GM03348 (cell line): ENCODE measurements around the gene SYT17.

ENCODE experiments used
- DNase-seq: peaks from one replicate; pipeline ENCODE4 v3.0.0; 2012; ENCODE audit warnings: low spot score

Gene SYT17, protein sequence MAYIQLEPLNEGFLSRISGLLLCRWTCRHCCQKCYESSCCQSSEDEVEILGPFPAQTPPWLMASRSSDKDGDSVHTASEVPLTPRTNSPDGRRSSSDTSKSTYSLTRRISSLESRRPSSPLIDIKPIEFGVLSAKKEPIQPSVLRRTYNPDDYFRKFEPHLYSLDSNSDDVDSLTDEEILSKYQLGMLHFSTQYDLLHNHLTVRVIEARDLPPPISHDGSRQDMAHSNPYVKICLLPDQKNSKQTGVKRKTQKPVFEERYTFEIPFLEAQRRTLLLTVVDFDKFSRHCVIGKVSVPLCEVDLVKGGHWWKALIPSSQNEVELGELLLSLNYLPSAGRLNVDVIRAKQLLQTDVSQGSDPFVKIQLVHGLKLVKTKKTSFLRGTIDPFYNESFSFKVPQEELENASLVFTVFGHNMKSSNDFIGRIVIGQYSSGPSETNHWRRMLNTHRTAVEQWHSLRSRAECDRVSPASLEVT

DNA sequence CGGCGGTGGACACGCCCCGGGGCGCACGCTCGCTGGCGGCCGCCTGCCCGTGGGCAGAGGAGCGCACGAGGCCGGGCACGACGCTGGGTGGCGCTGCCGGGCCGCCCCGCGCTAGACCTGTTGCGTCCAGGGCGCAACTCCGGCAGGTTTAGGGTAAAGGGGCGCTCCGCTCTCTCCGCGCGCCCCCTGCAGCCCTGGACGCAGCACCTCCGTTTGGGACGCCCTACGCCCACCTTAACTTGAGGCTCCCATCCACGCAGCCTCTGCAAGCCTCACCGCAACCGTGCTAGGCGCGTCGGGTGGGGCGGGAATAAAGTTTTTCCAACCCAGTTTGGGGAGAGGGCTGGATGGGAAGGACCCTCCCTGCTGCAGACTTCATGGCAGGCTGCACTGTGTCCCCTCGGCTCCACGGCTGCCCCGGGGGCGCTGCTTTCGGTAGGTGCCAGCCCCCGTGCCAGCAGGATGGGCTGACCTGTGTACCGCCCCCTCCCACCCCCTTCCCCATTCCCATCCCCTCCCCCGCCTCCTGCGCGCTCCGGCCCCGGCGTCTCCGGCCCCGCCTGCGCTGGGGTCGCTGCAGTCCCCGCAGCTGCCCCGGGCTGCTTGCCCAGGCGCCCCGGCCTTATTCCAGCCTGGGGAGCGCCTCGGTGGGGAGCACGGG lies at the start of gene SYT17:
Gene SYT17, plus strand, starts transcription at position 531 of the 661 bp plus-strand sequence. CDS start 407 bp downstream, outside the sequence.
- DNase-seq: peak; percentile 86

DNA sequence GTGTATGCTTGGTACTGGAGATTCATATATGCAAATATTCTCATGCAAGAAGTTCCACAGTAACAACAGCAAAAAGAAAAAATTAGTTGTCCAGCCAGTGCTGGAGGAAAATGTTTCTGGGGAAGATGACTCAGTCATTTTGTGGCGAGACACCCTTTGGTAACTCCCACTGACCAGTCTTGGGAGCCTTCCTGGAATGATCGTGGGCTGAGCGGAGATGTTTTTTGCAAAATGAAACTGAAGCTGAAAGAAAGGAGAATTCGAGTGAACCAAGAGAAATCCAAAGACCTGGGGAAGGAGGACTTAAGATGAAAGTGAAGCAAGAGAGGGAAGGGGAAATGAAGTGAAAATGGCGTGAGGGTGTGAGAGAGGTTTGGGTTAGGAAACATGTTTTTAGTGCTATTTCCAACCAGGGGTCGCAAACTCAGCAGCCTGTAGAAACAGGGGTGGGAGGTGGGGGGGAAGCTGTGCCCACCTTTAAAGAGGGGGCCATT lies 49.1 kb upstream of the SYT17 start:
- peak; percentile 91 for DNase-seq

- DNase-seq: peak; percentile 78
Measured at GRCh38 chr16:19119564-19119963, 48.5 kb upstream of the SYT17 start.

GRCh38 chr16:19123535-19124178 lies 44.4 kb upstream of the SYT17 start:
- no peak for DNase-seq

DNA sequence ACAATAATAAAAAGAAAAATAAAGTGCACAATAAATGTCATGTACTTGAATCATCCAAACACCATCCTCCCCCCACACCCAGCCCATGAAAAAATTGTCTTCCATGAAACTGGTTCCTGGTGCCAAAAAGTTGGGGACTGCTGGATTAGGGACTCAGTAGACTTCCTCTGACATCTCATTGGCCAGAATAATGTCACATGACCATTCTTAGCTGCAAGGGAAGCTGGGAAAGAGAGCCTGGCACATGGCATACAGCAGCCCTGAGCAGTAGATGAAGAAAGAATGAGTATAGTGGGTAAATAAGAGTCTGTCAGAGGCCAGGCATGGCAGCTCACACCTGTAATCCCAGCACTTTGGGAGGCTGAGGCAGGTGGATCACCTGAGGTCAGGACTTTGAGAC lies 41.7 kb upstream of the SYT17 start:
- DNase-seq: no peak

GRCh38 chr16:19127205-19127604 lies 40.8 kb upstream of the SYT17 start:
- DNase-seq: no peak

- DNase-seq: no peak
Measured at GRCh38 chr16:19127674-19128131, 40.3 kb upstream of the SYT17 start.

DNA sequence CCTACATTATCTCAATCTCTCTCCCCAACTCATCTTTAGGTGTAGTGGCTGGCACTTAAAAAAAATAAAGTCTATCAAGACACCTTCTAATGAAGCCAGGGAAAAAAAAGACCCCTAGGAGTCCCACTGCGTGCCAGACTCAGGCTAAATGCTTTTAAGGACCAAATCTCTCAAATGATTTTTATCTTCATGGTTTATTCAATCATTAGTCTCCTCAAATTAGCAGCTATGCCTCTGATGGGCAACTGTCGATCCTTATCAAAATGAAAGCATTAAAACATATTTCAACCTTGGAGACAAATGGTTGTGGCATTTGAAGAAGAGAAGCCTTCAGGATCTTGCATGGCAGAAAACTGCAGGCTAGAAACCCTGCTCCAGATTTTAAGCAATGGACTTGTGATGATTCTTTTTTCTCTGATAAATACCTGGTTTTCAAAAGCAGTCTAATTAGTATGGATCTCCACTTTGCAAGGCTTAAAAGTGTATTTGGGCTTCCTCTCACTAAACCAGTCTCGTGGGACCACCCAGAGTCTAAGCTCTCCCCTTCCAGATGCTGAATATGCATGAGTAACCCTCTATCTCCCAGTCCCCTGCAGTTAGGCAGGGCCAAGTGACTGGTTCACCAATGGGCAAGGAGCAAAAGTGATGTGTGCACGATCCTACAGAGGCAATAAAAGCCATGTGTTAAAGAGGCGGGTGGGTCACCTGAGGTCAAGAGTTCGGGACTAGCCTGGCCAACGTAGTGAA lies 39.4 kb upstream of the SYT17 start:
- no peak for DNase-seq

GRCh38 chr16:19130385-19130784 lies 37.7 kb upstream of the SYT17 start:
- no peak for DNase-seq

DNA sequence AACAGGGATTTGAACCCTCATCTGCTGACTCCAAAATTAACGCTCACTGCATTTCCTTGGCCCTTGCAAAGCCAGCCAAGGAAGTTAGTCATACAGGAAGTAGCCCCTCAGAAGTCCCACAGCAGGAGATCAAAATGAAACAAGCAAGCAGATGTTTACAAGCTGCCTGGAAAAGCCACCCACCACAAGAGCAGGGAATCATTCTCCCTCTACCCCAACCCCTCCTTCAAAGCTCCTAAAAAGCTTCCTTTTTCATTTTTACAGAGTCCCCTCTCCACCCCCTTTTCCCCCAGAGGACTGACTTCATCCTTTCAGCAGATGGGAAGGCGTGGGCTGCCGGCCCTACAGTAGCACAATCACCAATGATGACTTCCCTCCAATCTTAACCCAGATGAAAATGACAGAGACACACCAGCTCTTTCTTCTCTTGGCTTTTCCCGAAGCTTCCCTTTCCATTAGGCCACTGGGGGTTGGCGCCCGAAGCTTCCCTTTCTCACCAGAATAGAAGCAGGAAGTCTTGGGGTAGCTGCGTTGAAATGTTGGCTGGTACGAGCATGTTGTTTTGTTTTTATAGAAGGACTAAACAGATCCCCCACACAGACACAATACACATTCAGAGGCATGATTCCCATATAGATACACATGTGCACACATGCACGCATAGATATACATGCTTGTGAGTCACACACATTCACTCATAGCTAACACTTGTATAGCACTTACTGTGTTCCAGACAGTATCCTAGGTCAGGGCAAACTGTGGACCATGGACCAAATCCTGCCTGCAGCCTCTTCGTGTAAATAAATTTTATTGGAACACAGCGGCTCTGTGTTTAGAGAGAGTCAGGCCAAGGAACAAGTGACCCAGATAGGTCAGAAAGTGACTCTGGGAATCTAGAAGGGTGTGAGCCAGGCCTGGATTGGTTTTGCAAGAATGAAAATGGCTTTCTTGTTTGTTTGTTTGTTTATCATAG lies 36.9 kb upstream of the SYT17 start:
- DNase-seq: peak; percentile 73

DNA sequence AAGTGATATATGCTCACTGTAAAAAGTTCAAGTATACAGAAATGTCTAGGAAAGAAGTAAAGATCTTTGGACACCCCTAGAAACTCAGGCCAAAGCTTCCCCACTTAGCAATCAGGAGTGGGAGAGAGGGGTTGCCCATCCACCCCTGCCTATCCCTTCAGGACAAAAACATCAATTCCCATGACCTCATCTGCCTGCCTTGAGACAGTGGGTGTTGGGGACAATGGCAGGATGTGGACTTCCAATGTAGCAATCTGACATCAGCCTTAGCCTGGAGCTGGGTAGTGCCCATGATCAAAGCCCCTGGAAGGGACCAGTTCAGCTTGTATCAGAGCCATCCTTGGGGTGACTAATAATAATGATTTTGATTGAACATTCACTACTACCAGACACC lies 36.2 kb upstream of the SYT17 start:
- DNase-seq: no peak

GRCh38 chr16:19132255-19132654 lies 35.8 kb upstream of the SYT17 start:
- DNase-seq: no peak

DNA sequence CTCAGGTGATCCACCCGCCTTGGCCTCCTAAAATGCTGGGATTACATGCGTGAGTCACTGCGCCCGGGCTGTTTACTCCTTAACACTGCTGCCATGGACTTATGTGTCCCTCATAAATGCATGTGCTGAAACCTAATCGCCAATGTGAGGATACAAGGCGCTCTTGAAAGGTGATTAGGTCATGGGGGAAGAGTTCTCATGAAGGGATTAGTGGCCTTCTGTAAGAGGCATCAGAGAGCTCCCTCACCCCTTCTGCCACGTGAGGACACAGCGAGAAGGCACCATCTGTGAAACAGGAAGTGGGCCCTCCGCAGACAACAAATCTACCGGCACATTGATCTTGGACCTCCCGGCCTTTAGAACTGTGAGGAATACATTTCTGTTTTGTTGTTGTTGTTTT lies 35.1 kb upstream of the SYT17 start:
- no peak for DNase-seq

DNA sequence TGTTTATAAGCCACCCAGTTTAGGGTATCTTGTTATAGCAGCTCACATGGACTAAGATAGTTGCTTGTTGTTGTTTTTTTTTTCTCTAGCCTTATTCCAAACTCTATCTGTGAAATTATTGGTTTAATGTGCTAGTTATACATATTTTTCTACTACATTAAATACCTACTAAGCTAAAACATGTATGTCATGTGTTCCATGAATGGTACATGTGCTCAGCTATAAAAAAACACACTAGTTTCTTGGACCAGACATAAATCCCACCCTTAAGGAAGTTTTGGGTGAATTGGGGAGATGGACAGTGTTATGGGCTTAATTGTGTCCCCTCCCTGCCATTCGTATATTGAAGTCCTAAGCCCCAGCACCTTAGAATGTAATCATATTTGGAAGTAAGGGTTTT lies 34.4 kb upstream of the SYT17 start:
- no peak for DNase-seq

- DNase-seq: no peak
Measured at GRCh38 chr16:19135201-19135842, 32.7 kb upstream of the SYT17 start.

GRCh38 chr16:19135896-19136438 lies 32.1 kb upstream of the SYT17 start:
- DNase-seq: no peak

GRCh38 chr16:19136549-19137196 lies 31.4 kb upstream of the SYT17 start:
- no peak for DNase-seq

GRCh38 chr16:19137201-19138128 lies 30.6 kb upstream of the SYT17 start:
- DNase-seq: peak; percentile 42
